ELR (cell line): Measurements from ENCODE around the gene PIWIL1.

ENCODE experiments used
- DNase-seq: peaks from one replicate; pipeline ENCODE4 v3.0.0-alpha.2; 2015; ENCODE audit warnings: low read depth

PIWIL1 gene

GRCh38 chr12:130336723-130337487 is 782 bp upstream of the PIWIL1 start:
- DNase-seq, result no peak

GRCh38 chr12:130338794-130339601 is 1.3 kb downstream of the PIWIL1 start:
- no peak for DNase-seq

GRCh38 chr12:130339951-130340350 is 2.3 kb downstream of the PIWIL1 start:
- no peak for DNase-seq

- DNase-seq, result no peak
These were observed 4.8 kb downstream of the PIWIL1 start for GRCh38 chr12:130342442-130342841.

DNA sequence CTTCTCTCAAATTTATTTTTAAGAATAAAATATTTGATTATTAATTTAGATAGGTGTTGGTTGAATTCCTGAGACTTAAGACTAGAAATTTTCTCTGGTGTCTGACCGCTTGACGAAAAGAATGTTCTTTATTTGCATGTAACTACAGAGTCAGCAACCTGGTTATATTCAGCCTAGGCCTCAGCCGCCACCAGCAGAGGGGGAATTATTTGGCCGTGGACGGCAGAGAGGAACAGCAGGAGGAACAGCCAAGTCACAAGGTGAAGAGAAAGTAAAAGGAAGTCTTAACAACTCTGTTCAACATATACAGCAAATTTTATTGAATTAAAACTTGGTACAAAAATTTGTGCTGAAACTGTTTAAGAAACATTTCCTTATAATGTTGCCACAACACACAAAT is 5.2 kb downstream of the PIWIL1 start:
- DNase-seq, result no peak

- DNase-seq, result no peak
These were observed 6.8 kb downstream of the PIWIL1 start for GRCh38 chr12:130344529-130344928.

- no peak for DNase-seq
These were observed 7.6 kb downstream of the PIWIL1 start for GRCh38 chr12:130345292-130345691.

GRCh38 chr12:130347588-130347987 is 9.9 kb downstream of the PIWIL1 start:
- DNase-seq, result no peak

GRCh38 chr12:130350715-130351114 is 13.0 kb downstream of the PIWIL1 start:
- DNase-seq, result no peak

GRCh38 chr12:130351326-130351725 is 13.6 kb downstream of the PIWIL1 start:
- no peak for DNase-seq

DNA sequence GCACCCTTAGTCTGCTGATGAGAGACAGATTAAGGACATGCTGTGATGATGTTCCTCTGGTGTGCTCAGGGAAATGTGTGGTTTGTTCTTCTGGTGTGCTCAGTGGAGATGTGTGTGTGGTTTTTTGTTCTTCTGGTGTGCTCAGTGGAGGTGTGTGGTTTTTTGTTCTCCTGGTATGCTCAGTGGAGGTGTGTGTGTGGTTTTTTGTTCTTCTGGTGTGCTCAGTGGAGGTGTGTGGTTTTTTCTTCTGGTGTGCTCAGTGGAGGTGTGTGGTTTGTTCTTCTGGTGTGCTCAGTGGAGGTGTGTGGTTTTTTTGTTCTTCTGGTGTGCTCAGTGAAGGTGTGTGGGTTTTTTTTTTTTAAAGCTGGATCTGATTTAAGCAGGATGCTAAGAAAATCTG is 15.4 kb downstream of the PIWIL1 start:
- DNase-seq, result no peak

- DNase-seq, result no peak
These were observed 16.7 kb downstream of the PIWIL1 start for GRCh38 chr12:130354407-130354806.

DNA sequence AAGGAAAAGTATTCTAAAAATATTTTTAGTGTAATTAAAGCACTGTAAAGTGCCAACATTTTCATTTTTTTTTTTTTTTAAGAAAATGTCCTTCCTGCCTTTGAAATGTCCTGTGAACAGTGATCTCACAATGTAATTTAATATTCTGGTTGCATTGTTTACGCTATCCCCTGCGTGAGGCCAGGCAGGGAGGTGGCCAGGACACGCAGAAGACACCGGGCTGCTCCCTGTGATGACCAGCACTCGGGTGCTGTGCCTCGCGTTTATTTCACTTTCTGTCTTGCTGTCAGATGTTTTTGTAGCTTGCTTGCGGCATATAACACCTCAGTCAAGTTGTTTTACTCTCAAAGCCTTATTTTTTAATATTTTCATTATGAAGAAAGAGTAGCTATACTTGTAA is 18.5 kb downstream of the PIWIL1 start:
- DNase-seq, result no peak

DNA sequence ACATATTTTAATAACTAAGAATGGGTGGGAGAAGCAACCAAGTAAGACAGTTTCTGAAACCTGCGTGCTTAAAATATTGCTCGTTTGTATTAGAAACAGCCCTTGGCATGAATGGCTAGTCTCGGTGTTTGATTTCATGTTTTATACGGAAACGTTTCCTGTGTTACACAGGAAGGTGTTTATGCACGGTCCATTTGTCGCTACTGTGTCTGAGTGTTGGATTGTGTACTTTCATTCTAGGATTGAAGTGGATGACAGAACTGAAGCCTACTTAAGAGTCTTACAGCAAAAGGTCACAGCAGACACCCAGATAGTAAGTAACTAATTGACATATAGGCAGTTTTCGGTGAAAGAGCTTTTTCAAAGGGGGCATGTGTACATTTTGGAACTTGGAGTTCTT is 19.6 kb downstream of the PIWIL1 start:
- no peak for DNase-seq

GRCh38 chr12:130357729-130358330 is 20.1 kb downstream of the PIWIL1 start:
- DNase-seq, result no peak

DNA sequence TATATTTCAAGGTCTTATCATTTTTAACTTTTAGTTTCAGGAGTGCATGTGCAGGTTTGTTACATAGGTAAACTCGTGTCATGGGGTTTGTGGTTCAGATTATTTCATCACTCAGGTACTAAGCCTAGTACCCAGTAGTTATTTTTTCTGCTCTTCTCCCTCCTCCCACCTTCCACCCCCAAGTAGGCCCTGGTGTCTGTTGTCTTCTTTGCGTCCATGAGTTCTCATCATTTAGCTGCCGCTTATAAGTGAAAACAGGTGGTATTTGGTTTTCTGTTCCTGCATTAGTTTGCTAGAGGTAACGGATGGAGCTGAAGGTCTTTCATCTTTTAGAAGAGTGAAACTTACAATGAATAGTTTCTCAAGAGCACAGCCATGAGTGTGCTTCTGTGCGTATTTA is 24.4 kb downstream of the PIWIL1 start:
- no peak for DNase-seq

DNA sequence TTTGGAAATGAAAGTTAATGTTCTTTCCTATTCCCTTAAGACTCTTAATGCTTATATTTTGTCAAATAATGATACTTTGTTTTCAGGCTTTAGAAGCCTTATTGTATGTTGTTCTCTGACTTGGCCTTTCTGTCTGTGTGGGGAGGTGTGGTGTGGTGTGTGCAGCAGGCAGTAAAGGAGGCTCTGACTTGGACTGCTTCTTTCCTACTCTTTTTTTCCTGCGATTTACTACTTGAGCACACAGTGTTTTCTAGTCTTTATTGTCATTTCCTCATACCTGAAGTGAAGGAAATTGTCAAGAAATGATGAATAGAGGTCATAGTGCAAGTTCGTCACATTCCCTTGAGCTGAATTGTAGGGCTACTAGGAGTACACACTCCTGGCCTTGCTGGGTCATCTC is 26.9 kb downstream of the PIWIL1 start:
- no peak for DNase-seq

DNA sequence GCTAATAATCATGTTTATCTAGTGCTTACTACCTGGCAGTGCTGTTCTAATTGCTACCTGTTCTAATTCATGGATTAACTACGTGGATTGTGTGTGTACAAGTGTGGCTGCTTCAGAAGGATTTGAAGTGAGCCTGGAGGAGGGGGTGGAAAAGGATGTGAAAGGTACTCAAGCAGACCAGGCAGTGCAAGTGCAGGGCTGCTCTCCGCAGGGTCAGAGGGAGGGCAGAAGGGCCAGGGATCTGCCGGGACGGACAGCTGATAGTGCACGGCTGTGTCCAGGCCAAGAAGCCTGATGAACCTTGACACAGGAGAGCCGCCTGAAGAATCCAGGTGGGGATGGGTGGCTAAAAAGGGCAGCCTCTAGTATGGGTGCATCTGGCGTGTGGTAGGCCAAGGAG is 28.5 kb downstream of the PIWIL1 start:
- no peak for DNase-seq

- no peak for DNase-seq
These were observed 29.3 kb downstream of the PIWIL1 start for GRCh38 chr12:130367003-130367402.

GRCh38 chr12:130367523-130367922 is 29.8 kb downstream of the PIWIL1 start:
- DNase-seq, result no peak

- DNase-seq, result no peak
These were observed 32.1 kb downstream of the PIWIL1 start for GRCh38 chr12:130369816-130370215.

- DNase-seq, result no peak
These were observed 33.6 kb downstream of the PIWIL1 start for GRCh38 chr12:130371296-130371695.

DNA sequence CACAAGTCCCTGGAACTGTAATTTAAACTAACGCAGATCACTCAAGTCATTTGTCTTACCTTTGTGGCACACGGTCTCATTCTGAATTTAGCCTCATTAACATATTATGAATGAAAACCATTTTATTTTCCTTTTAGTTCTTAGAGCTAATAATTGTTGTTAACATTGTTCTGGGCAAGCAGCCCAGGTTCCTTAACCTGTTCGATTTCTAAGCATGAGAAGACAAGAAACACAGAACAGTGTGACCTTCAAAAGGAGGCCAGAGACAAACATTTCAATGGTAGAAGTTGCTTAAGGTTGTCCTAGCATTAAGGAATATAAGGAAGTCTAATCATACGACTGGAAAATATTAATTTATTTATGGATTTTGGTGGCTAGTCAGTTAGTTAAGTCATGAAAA is 35.2 kb downstream of the PIWIL1 start:
- DNase-seq, result no peak
